ENCODE measurements around the gene TDRKH. TPM values are rescaled to one million over a fixed set of nuclear protein-coding genes. Genes with fewer than 3 reads are reported as not detected.

The TDRKH gene
- total RNA-seq, 1 donor from 2014 or later, result 8.9 TPM

DNA sequence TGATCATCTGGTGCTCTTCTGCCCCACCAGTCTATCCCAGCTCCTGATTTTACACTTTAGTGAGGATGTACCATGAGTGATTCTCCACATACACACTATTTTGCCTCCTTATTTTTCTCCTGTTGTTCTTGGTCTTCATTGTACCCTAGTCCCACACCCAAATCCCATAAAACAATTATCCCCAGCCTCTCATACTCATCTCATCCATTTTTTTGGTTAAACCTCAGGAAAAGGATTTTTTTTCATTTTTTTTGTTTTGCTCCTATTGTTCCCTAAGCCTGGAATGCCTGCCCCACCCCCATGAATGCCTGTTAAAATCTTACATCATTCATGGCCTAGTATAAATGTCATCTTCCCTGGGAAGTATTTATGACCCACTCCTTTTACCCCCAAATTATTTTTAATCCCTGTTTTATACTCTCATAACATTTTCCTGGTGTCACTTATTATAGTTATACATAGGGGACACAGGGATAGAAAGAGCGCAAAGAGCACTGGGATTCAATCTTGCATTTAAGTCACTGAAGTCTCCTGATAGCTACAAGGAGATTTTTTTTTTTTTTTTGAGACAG lies 19.8 kb upstream of the TDRKH start:
- Mint-ChIP-seq H3K4me3 (no peak overlapping the region), H3K4me1 (ENCODE audit: unreplicated experiment) (peaks cover 10% of the 10 kb centered on the region), H3K27me3 (peaks cover 45% of the 10 kb centered on the region), H3K36me3 (no peaks in the 10 kb centered on the region), H3K27ac (peak overlapping the region; percentile 50), H3K9me3 (no peaks in the 10 kb centered on the region)
- no peak for DNase-seq (ENCODE audit: extremely low spot score, unreplicated experiment)
- TF ChIP-seq, protein P1, sequence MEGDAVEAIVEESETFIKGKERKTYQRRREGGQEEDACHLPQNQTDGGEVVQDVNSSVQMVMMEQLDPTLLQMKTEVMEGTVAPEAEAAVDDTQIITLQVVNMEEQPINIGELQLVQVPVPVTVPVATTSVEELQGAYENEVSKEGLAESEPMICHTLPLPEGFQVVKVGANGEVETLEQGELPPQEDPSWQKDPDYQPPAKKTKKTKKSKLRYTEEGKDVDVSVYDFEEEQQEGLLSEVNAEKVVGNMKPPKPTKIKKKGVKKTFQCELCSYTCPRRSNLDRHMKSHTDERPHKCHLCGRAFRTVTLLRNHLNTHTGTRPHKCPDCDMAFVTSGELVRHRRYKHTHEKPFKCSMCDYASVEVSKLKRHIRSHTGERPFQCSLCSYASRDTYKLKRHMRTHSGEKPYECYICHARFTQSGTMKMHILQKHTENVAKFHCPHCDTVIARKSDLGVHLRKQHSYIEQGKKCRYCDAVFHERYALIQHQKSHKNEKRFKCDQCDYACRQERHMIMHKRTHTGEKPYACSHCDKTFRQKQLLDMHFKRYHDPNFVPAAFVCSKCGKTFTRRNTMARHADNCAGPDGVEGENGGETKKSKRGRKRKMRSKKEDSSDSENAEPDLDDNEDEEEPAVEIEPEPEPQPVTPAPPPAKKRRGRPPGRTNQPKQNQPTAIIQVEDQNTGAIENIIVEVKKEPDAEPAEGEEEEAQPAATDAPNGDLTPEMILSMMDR (conservative IDR thresholded peaks at IDR 0.05), result no peak

DNA sequence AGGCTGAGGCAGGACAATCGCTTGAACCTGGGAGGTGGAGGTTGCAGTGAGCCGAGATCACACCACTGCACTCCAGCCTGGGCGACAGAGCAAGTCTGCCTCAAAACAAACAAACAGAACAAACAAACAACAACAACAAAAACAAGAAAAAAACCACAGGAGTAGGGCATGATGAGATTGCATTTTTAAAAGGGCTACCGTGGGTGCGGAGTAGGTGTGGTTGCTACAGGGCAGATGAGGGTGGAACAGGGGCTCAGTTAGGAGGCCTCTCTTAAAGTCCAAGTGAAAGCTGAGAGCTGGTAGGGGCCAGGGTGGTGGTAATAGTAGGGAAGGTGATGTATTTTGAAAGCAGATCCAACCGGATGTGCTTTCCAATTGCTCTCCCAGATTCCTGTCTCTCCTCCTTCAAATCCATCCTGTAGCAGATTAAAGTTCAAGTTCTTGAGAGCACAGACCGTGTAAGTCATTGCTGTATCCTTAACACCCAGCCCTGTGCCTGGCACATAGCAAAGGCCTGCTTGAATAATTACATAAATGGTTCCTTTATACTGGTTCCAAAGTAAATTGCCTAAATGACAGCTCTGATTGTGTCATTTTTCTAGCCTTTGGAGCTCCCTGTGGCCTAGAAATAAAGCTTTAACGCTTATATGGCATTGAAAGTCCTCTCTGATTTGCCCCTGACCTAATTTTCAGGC lies 19.1 kb upstream of the TDRKH start:
- H3K27ac Mint-ChIP-seq, result peak overlapping the region; percentile 50

DNA sequence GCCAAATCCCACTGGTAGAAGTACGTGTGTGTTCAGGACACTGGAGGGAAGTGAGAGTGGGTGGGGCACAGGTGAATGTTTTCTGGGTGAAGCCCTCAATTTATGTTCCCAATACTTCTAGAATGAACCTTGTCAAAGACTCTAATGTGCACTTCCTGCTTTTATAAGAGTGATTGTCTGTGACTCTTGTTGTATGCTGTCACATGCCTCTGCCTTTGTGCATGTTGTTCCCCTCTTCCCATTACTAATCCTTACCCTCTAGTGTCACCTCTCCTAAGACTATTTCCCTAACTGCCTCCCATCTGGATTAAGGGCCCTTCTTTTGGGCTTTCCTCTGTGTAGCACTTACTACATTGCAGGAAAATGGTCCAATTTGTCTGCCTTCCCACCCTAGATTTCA lies 17.5 kb upstream of the TDRKH start:
- Mint-ChIP-seq H3K27ac (peak overlapping the region; percentile 1), H3K27me3 (peaks cover 59% of the 10 kb centered on the region)
- DNase-seq (ENCODE audit: extremely low spot score, unreplicated experiment), result no peak

More for the DNA sequence above, 19.1 kb upstream of the TDRKH start:
- Mint-ChIP-seq H3K27me3 (peaks cover 47% of the 10 kb centered on the region), H3K4me3 (no peak overlapping the region), H3K4me1 (ENCODE audit: unreplicated experiment) (peaks cover 10% of the 10 kb centered on the region), H3K36me3 (no peaks in the 10 kb centered on the region), H3K9me3 (no peaks in the 10 kb centered on the region)
- no peak for DNase-seq (ENCODE audit: extremely low spot score, unreplicated experiment)
- TF ChIP-seq, protein P1 (conservative IDR thresholded peaks at IDR 0.05), result no peak

DNA sequence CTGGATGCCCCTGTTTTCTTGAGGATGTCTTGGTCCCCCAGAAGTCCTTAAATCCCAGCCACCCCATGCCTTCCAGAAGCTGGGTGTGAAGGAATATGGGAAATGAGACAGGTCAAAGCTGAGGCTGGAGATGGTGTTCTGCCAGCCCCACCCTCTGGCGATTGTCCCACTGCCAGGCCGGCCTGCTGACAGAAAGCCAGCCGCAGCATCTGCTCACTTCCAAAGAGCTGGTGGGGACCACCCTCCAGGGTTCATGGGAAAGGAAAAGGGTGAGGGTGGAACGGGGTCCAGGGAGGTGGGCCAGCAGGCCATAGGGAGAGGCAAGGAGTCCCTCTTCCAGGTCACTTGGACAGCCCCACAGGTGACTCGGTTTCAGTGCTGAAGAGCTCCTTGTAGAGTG lies 16.8 kb upstream of the TDRKH start:
- Mint-ChIP-seq H3K27me3 (peaks cover 55% of the 10 kb centered on the region), H3K36me3 (no peaks in the 10 kb centered on the region)

More for the DNA sequence above, 17.5 kb upstream of the TDRKH start:
- no peaks in the 10 kb centered on the region for H3K9me3 Mint-ChIP-seq
- TF ChIP-seq, protein P1 (conservative IDR thresholded peaks at IDR 0.05), result no peak
- peaks cover 10% of the 10 kb centered on the region for H3K4me1 Mint-ChIP-seq (ENCODE audit: unreplicated experiment)
- no peak overlapping the region for H3K4me3 Mint-ChIP-seq
- H3K36me3 Mint-ChIP-seq, result no peaks in the 10 kb centered on the region

DNA sequence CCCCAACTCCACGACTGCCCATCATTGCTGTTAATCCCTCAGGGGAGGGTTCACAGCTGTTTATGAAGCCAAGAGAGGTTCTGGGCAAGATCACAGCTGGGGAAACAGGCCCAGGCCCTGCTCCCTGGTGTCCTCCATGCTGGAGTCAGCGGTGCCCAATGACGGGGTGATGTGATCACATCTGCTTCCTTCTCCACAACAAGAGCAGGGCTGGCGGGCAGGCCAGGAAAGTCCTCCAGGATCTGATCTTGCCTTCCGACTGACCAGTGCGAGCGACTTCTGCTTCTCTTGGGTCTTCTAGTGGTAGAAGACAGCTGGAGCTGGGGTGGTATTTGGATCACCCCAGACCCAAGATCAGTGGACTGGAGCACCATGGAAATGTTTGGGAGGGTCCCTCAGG lies 15.9 kb upstream of the TDRKH start:
- Mint-ChIP-seq H3K9me3 (no peaks in the 10 kb centered on the region), H3K27ac (no peak overlapping the region), H3K36me3 (no peaks in the 10 kb centered on the region), H3K4me1 (ENCODE audit: unreplicated experiment) (peaks cover 10% of the 10 kb centered on the region), H3K4me3 (no peak overlapping the region), H3K27me3 (peaks cover 51% of the 10 kb centered on the region)
- no peak for DNase-seq (ENCODE audit: extremely low spot score, unreplicated experiment)
- TF ChIP-seq, protein P1 (conservative IDR thresholded peaks at IDR 0.05), result no peak

More for the DNA sequence above, 16.8 kb upstream of the TDRKH start:
- no peaks in the 10 kb centered on the region for H3K9me3 Mint-ChIP-seq
- H3K4me3 Mint-ChIP-seq, result no peak overlapping the region
- DNase-seq (ENCODE audit: extremely low spot score, unreplicated experiment), result no peak
- TF ChIP-seq, protein P1 (conservative IDR thresholded peaks at IDR 0.05), result no peak
- no peak overlapping the region for H3K27ac Mint-ChIP-seq
- peaks cover 10% of the 10 kb centered on the region for H3K4me1 Mint-ChIP-seq (ENCODE audit: unreplicated experiment)
